ENCODE measurements around the gene CCBE1.

Gene CCBE1

DNA sequence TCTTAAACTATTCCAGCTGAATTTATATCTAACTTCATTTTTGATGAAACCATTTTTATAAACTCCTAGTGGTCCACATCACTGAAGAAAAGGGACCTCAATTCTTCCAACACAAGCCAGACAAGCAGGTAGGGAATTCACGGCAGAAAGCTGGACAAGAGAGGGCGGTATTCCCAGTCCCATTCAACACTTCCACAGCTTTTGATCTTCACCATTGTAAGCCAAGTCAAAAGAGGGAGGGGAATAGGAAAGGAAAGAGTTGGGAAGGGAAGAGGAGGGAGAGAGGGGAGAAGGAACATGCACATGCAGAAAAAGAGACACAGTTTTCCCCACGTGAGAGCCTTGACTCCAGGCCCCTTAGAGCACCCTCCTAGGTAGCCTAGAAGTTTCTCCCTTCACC is 77.4 kb downstream of the CCBE1 start:
- DNase-seq (ENCODE audit: low read depth in 2 of 2) = no peak

DNA sequence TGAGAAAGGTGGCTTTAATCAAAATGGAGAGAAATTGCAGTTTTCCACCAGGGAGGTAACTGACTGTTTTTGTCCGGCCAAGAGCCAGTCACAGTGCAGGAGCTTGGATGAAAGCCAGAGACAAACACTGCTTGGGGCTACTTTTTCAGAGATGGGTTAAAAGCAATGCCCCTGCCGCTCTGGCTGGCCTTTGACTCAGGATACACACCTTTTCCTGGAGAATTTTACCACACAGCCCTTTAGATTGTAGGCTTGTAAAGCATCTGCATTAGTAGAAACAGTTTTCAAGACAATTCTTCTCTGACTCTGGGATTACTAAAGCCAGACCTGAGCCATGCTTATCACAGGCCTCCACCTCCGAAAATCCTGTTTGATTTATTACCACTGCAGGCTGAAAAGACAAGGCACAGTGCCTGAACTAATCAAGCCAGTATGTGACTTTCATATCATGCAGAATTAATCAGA is 79.7 kb downstream of the CCBE1 start:
- no peak for DNase-seq (ENCODE audit: low read depth in 2 of 2)

DNA sequence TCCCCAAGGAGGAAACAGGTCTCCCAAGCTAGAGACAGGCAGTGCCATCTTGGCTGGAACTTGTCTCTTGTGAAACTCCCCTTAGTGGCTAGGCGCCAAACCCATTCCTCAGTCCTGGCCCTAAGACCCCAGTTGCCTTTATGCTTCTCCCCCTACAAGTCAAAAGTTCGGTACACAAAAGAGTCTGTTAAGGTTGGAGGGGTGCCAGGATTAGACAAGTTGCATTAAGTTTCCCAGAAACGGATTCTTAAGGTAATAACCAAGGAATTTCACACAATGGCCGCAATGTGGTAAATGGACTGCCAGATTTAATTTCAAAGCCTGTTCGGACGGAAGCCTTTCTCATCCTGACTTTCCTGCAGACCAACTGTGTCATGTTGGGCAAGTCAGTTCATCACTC is 80.7 kb downstream of the CCBE1 start:
- DNase-seq (ENCODE audit: low read depth in 2 of 2) = no peak

DNA sequence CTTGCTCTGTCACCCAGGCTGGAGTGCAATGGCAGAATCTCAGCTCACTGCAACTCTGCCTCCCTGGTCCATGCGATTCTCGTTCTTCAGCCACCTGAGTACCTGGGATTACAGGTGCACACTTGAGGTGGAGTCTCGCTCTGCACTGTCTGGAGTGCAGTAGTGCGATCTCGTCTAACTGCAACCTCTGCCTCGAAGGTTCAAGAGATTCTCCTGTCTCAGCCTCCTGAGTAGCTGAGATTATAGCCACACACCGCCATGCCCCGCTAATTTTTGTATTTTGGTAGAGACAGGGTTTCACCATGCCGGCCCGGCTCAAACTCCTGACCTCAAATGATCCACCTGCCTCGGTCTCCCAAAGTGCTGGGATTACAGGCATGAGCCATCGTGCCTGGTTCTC is 83.3 kb downstream of the CCBE1 start:
- DNase-seq (ENCODE audit: low read depth in 2 of 2) = no peak

DNA sequence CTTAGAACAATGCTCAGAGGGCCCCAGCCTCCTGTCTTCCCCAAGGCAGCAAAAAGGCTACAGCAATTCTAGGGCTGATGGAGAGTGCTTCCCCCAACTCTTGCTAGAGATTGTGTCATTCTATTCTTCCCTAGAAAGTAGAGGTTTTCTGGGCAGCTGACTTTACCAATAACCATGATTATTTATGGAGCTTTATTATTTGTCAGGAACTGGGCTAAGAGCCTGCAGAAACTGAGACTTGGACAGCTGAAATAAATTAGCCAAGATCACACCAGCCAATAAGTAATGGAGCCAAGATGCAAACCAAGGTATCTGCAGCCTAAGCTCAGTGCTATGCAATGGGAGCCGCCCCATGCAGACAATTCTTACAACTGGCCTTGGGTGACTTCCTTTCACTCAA is 84.8 kb downstream of the CCBE1 start:
- peak; percentile 98 for DNase-seq (ENCODE audit: low read depth in 2 of 2)

DNA sequence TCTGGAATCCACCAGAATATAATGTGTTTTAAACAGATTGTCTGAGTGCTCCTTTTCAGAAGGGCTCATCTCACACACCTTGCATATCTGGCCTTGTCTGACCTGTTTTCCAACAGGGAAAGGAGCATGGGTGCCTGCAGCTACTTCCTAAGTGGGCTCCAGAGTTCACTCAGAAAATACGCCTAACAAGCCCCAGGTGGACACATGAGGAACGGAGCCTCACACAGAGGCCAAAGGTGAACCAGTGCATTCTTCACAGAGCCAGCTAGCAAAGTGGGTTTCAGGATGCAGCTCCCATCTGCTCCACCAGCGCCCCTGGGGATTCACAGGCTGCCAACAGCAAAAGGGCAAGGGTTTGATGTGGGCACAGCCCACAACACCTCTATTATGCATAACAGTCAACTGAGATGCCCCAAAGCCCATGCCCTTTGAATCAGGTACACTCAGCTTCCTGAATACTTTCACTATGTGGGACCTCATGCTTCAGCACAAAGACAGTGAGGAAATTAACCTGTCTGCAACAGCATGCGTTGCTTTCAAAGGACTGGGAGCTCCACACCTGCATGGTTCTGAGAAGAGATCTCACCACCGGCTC is 86.6 kb downstream of the CCBE1 start:
- DNase-seq (ENCODE audit: low read depth in 2 of 2) = no peak

DNA sequence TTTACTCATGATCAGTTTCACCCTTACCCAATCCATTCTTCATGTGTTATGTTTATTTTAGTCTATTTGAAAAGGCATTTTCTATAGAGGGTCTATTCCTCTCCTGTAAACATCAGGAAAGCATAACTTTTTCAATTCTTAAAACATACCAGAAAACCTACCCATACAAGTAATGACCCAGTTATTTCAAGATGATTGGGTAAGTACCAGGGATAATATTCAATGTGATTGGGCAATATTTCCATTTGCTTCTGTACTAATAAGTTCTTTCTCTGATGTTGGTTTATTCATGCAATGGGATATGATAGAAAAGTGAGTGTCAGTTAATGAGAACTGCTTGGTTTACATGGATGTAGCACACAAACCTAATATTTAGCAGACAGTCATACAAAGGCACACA is 87.6 kb downstream of the CCBE1 start:
- no peak for DNase-seq (ENCODE audit: low read depth in 2 of 2)

DNA sequence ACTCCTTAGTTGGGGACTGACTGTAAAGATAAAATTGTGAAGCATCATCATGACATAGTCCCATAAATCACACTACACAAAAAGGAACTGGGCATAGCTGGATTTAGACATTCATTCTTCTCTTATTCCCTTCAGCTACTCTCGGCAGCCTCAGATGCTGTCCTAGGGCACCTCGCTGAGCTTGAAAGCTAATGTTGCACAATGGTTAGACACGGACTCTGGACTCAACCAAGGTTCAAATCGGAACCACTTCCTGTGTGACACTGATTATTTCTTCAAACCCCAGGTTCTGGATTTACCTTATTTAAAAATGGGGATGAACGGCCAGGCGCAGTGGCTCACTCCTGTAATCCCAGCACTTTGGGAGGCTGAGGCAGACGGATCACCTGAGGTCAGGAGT is 89.8 kb downstream of the CCBE1 start:
- no peak for DNase-seq (ENCODE audit: low read depth in 2 of 2)

DNA sequence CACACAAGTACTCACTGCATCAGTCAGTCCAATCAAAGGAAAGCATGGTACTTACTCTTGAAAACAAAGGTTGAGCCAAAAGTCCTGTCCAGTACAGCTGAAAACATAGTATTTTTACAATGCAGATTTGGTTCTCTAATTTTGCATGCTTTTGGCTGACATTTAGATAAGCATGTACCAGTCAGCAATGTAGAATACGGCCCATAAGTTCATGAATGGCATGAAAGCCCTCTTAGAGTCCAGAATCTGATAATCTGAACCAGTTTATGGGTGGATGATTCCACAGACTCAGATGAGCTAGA is 90.2 kb downstream of the CCBE1 start:
- no peak for DNase-seq (ENCODE audit: low read depth in 2 of 2)

DNA sequence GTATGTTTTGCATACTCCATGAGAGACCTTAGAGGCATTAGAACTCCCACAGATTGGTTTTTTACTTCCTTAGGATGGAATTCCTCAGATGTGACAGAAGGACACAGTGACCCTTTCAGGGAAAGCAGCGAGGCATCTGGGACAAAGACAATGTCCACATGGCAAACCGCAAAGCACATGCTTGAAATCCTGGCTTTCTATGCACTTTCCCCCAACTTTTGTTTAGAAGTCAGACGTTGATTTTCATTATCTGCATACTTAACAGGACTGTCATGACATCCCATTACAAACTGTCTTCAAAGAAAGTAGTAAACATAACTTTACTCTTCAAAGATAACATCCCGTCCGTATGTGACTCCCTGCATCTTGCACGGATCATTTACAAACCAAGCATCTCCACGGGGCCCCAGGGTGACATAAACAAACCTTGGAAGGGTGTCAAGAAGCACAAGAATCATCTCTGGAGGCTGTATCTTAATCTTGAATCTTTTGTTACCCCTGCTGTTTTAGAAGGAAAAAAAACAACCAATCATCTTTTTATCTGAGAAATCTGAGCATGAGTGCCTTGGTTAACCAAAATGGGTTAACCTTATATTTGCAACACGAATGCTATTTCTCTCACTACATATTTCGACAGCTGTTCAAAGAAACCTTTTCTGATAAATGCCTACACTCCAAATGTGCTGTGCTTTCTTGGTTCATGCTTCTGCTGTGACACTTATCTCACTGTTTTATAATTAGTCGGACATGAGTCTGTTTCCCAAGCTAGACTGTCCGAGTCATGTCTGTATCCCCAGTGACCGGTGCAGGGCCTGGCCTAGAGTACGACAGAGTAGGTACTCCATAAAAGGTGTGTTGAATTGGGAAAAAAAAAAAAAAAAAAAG is 90.8 kb downstream of the CCBE1 start:
- DNase-seq (ENCODE audit: low read depth in 2 of 2) = no peak

DNA sequence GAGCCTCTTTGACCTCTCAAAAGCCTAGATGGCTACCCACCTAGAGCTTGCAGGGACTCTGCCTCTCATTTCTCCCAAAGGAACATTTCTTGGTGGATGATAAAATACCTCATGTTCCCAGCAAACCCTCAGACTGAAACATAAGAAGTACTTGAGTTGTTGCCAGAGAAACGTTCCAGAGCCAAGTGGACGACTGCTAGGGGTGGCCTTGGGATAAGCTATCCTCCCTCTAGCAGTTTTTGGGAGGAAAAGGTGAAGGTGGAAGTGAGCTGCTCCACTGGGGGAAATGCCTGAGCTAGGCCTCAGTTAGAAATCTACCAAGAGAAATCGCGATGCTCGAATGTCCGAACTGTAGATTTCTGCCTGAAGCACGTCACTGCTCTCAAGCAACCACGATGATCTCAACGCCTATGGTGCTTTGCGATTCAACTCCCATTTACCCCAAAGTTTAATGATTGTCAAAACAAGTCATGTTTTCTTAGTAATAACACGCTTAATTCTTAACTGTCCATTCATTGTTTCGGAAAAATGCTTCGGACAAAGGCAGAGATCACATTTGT is 91.5 kb downstream of the CCBE1 start:
- no peak for DNase-seq (ENCODE audit: low read depth in 2 of 2)

DNA sequence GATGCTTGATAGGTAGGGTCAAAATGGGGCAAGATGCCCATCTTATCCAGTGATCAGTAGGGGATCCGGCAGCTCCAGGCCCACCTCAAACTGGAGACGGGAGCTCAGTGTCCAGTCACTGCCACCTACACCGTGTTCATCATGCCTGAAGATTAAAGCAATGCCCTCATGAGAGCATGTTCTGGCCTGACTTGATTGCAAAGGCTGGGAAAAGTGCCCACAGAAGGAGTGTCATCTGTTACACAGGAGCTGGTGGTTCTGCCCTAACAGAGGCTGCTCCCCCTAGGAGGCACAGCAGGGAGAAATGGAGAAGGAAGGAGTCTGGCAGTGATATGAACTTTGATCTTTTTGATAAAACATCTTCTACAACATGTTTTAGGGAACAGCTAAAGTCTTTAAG is 92.3 kb downstream of the CCBE1 start:
- DNase-seq (ENCODE audit: low read depth in 2 of 2) = no peak

DNA sequence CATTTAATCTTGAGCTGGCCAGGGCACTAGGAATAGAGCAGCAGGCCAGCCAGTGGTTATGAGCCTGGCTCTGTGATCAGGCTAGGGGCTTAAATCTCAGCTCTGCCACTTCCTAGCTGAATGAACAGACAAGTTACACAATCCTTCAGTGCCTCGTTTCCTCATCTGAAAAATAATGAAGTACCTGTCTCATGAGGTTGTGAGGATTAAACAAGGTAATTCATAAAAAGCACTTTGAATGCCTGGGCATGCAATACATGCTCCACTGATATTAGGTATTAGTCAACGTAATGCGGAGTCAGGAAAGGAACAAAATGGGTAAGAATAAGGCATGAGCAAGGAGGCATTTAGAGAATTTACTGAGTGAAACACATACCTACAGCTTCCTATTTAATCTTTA is 100.2 kb downstream of the CCBE1 start:
- no peak for DNase-seq (ENCODE audit: low read depth in 2 of 2)

DNA sequence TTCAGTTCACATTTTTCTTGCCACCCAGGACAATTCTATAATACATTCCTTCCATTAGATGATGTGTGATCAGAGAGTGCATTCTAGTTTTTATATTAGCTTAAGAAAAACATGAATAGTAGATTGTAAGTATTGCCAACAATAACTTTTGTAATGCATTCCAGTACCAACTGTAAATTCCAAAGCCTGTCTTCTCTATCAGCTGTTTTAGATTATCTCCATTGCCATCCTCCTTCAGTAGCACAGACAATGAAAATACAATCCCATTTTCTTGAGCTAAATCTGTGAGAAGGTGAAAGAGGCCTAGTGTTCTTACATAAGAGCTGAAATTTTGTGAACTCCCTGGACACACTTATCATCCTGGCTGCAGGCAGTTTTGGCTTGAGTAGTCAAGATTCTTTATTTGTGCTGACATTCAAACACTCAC is 103.9 kb downstream of the CCBE1 start:
- peak; percentile 62 to 73 for DNase-seq (ENCODE audit: low read depth in 2 of 2)

DNA sequence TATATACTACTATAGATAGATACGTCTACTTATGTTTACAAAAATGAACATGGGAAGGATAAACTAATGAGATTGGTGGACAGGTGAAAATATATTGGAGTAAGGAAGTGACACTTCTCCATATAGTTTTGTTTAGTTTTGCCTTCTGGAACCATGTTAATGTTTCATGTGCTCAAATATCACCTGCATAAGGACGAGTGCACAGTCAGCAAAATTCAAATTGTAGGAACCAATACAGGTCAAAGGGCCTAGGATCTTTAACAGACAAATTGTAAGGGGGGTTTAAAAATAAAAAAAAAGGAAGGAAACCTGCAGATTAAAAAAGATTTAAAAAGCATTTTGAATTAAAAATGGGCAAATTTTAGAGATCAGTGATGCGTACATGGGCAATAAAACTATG is 104.6 kb downstream of the CCBE1 start:
- no peak for DNase-seq (ENCODE audit: low read depth in 2 of 2)

DNA sequence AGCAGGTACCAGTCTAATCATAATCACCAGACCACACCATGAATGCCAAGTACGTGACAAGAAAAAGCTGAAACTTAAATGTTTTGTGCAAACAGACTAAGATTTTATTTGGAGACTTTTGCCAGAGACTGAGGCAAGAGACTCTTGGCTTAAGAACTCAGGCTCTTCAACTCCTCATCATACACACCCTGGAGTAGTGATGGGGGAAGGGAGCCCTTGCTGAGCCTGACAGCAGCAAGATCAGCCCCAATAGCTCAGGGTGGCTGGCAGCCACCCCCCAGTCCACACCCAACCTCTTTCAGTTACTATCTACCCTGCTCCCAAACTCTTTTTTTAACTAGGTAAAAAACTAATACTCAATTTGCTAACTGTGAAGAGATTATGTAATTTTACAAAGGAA is 114.8 kb downstream of the CCBE1 start:
- DNase-seq (ENCODE audit: low read depth in 2 of 2) = no peak

DNA sequence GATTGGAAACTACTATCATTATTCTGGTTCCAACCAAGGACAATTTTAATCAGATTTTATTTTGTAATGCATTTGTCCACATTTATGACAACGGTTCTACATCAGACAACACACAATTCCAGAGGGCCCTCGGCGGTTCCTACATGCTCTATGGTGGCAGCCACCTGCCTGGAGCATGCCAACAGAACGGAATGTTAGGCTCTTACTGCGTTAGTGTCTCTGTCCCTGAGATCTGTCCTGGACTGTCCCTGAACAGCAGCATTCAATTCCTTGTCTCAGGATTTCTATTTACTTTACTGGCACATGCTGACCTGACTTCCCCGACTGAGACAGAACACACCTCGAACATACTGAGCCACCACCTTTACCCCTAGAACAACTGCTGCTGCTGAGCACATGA is 117.7 kb downstream of the CCBE1 start:
- DNase-seq (ENCODE audit: low read depth in 2 of 2) = no peak

DNA sequence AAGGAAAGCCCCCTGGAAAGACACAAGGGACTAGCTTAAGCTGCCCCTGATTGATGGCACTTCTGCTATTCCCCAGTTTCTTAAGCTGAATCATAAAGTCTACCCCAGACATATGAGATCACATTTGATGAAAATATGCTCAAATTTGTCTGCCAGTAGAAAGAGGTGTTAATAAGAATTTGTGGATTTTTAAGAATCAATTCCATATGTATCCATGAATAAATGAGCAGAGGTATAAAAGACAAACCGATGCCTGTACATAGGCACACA is 119.9 kb downstream of the CCBE1 start:
- peak; percentile 62 to 66 for DNase-seq (ENCODE audit: low read depth in 2 of 2)

DNA sequence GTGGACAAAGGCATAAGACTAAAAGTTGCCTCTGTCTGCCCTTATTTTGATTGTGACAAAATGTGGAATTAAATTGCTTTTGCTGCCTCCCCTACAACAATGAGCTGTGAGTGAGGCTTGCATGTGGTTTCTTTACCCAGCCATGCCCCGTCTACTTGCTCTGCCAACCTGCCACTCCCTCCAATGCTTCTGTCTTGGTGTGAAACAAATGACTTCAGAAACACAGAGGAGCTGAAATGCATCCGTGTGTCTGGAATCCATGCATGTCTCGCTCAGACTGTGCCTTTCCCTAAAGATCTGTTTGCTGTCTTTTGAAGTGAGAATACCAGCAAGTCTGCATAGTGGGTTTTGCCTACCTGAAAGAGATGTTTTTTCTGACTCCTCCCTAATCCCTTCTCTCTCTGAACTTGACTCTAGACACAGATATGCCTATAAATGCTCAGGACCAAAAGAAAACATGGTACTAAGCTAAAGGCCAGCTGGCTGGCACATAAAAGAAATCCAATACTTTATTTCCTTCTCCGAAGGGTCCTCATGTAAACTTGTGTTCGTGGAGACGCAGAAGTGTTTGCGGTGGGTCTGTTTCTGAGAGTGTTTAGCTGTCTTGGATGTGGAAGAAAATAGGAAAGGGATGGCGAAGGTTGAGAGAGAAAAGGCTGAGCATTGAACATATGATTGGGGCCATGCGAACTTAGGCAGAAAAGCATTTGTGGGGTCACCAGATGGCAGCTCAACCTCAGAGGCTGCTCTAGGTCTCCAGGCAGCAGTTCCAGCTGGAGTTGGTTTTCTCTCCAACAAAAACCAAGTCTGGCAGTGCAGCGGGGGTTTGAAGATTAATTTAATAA is 120.5 kb downstream of the CCBE1 start:
- no peak for DNase-seq (ENCODE audit: low read depth in 2 of 2)

DNA sequence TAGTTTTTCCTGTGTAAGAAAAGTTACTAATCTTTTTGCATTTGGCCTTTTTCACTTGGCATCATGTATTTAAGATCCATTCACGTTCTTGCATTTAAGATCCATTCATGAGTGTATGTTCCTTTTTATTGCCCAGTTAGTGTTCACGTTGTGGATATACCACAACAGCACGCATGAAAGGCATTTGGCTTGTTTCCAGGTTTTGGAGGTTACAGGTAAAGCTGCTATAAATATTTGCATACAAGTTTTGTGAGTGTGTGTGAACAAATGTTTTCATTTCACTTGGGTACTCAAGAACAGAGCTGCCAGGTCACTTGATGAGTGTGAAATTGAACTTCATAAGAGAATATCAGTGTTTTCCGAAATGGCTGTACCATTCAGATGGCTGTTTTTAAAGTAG is 121.2 kb downstream of the CCBE1 start:
- DNase-seq (ENCODE audit: low read depth in 2 of 2) = no peak

DNA sequence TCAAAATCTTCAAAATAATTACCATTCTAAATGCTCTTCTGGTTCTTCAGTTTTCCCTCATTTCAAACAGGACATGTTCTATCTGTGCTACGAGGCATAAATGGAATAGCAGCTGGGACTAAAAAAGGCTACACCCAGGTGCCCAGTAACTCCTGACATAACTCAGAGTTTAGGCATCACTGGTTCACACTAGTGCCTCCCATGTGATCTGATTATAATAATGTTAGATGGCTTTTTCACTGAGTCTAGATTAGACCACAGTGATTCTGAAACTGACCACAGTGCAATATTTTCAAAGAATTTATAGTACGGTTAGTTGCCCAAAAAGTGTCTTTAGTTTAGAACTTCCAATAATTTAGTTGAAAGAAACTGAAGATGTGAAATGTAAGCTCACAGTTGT is 123.3 kb downstream of the CCBE1 start:
- DNase-seq (ENCODE audit: low read depth in 2 of 2) = no peak

DNA sequence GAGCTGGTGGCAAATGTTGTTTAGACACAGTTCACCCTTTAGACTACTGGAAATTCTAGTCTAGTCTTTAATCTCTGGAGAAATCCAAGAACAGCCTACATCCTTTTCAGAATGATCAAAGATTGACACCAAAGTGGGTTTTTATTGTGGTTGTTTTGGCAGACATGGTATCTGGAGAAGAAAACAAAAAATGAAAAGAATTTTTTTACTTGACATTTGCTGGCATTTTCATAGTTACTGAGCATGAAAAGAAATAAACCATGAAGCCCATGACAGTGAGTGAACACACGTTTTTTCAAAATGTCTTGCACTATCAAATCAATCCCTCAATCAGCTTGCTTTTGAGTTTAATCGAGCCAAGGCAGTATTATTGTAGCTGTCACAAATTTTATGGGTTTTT is 125.3 kb downstream of the CCBE1 start:
- DNase-seq (ENCODE audit: low read depth in 2 of 2) = no peak

DNA sequence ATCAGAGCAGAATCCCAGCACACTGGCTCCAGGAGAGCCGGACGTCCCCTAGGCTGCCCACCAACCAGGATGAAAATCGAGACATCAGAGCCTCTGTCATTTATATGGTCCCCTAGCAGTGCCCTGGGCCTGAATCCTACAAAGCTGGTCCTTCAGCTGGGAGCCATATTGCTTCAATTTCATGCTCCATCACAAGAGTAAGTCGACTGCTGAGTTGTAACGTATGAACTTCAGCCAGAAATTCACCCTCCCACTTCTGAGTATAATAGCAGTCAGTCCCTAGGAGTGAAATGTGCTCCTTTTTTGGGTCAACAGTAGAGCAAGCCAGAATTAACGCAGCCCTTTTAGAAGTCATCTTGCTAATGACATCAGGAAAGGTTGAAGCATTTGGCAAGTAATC is 126.4 kb downstream of the CCBE1 start:
- no peak for DNase-seq (ENCODE audit: low read depth in 2 of 2)

Data from fibroblast of skin of left biceps (primary cell).